Mucosa of rectum (tissue), 2 donors: Measurements from ENCODE around the gene MEGF9.
"Not testable (repeated sequence)": the region's sequence is repeated elsewhere in the genome, so short reads cannot be mapped to it uniquely, and the experiment has no call there.

Experiments used
- H3K27ac ChIP-seq, 2 donors: one replicate each; pipeline ENCODE4 v1.7.0; 2013; ENCODE audit warnings: inconsistent platforms in 2 of 2, low read depth in 2 of 2, low read length in 2 of 2
- H3K27me3 ChIP-seq, 2 donors: one replicate each; pipeline ENCODE4 v1.7.0; 2013; ENCODE audit warnings: low read length in 2 of 2; ENCODE audit not compliant: control insufficient read depth in 2 of 2, insufficient read depth in 2 of 2
- H3K36me3 ChIP-seq, 2 donors: one replicate each; pipeline ENCODE4 v1.7.0; 2013; ENCODE audit warnings: low read length in 2 of 2; ENCODE audit not compliant: control insufficient read depth in 2 of 2, insufficient read depth in 2 of 2
- H3K4me1 ChIP-seq, 2 donors: one replicate each; pipeline ENCODE4 v1.7.0; 2013; ENCODE audit warnings: low read length in 2 of 2, mild to moderate bottlenecking in 1 of 2; ENCODE audit not compliant: control insufficient read depth in 2 of 2, insufficient read depth in 2 of 2
- H3K4me3 ChIP-seq, 2 donors: one replicate each; pipeline ENCODE4 v1.7.0; 2013; ENCODE audit warnings: low read length in 2 of 2
- H3K9ac ChIP-seq, 2 donors: one replicate each; pipeline ENCODE4 v1.7.0; 2013; ENCODE audit warnings: low read length in 2 of 2, low read depth in 1 of 2, mild to moderate bottlenecking in 1 of 2
- H3K9me3 ChIP-seq, 2 donors: one replicate each; pipeline ENCODE4 v1.7.0; 2013; ENCODE audit warnings: low read length in 2 of 2; ENCODE audit not compliant: control insufficient read depth in 2 of 2
- donor health status: healthy.
- donor health status: Normal muscosa, but diverticular disease.

MEGF9 gene

DNA sequence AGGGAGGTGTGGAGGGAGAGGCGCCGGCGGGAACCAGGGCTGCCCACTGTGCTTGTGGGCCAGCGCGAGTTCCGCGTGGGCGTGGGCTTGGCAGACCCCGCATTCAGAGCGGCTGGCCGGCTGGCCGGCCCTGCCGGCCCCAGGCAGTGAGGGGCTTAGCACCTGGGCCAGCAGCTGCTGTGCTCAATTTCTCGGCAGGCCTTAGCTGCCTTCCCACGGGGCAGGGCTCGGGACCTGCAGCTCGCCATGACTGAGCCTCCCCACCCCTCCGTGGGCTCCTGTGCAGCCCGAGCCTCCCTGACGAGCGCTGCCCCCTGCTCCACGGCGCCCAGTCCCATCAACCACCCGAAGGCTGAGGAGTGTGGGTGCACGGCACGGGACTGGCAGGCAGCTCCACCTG lies 32.1 kb upstream of the MEGF9 start:
- H3K9me3 ChIP-seq, H3K27ac ChIP-seq, H3K9ac ChIP-seq, H3K4me3 ChIP-seq, H3K27me3 ChIP-seq, H3K4me1 ChIP-seq, H3K36me3 ChIP-seq: not testable (repeated sequence)

DNA sequence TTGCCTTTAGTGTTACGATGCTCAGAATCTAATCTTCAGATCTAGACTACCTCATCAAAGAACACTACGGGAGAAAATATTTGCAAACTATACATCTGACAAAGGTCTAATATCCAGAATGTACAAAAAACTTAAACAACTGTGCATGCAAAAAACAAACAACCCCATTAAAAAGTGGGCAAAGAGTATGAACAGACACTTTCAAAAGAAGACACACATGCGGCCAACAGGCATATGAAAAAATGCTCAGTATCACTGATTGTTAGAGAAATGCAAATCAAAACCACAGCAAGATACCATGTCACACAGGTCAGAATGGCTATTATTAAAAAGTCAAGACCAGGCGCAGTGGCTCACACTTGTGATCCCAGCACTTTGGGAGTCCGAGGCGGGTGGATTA lies 31.0 kb upstream of the MEGF9 start:
- H3K4me1 ChIP-seq, result no peaks in the 10 kb centered on the region
- H3K27ac ChIP-seq, result no peak overlapping the region
- no peaks in the 10 kb centered on the region for H3K36me3 ChIP-seq
- H3K9ac ChIP-seq, result no peak overlapping the region
- H3K9me3 ChIP-seq, result no peaks in the 10 kb centered on the region
- H3K4me3 ChIP-seq, result no peak overlapping the region
- H3K27me3 ChIP-seq, result no peaks in the 10 kb centered on the region

- Histone ChIP-seq H3K4me1 (no peaks in the 10 kb centered on the region), H3K27ac (no peak overlapping the region), H3K9me3 (no peaks in the 10 kb centered on the region), H3K36me3 (no peaks in the 10 kb centered on the region), H3K27me3 (no peaks in the 10 kb centered on the region), H3K4me3 (no peak overlapping the region), H3K9ac (no peak overlapping the region)
These were observed 28.7 kb upstream of the MEGF9 start for GRCh38 chr9:120742951-120743416.

GRCh38 chr9:120741701-120742100 lies 27.4 kb upstream of the MEGF9 start:
- no peaks in the 10 kb centered on the region for H3K36me3 ChIP-seq
- H3K27ac ChIP-seq, result no peak overlapping the region
- no peaks in the 10 kb centered on the region for H3K4me1 ChIP-seq
- H3K4me3 ChIP-seq, result no peak overlapping the region
- no peak overlapping the region for H3K9ac ChIP-seq
- no peaks in the 10 kb centered on the region for H3K9me3 ChIP-seq
- no peaks in the 10 kb centered on the region for H3K27me3 ChIP-seq

GRCh38 chr9:120741191-120741590 lies 26.9 kb upstream of the MEGF9 start:
- H3K27ac ChIP-seq, result no peak overlapping the region
- H3K36me3 ChIP-seq, result no peaks in the 10 kb centered on the region
- no peak overlapping the region for H3K4me3 ChIP-seq
- H3K9me3 ChIP-seq, result no peaks in the 10 kb centered on the region
- H3K4me1 ChIP-seq, result no peaks in the 10 kb centered on the region
- no peak overlapping the region for H3K9ac ChIP-seq
- H3K27me3 ChIP-seq, result no peaks in the 10 kb centered on the region

DNA sequence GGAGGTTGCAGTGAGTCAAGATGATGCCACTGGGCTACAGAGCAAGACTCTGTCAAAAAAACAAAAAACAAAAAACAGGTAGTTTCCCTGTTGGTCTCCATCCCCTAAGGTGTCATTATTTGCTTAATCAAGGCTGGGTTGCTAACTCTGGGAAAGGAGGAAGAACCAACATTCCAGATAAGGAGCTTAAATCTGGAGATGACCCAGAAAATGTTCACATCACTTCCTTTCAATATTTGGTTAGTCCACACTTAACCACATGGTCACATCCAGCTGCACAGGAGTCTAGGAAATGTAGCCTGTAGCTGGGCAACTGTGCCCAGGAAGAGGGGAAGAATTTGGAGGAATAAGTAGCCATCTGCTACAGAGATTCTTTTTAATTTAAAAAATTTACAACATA lies 25.9 kb upstream of the MEGF9 start:
- no peaks in the 10 kb centered on the region for H3K4me1 ChIP-seq
- no peaks in the 10 kb centered on the region for H3K36me3 ChIP-seq
- no peak overlapping the region for H3K4me3 ChIP-seq
- no peak overlapping the region for H3K9ac ChIP-seq
- no peaks in the 10 kb centered on the region for H3K9me3 ChIP-seq
- H3K27ac ChIP-seq, result no peak overlapping the region
- no peaks in the 10 kb centered on the region for H3K27me3 ChIP-seq

- H3K4me1 ChIP-seq, result no peaks in the 10 kb centered on the region
- H3K27me3 ChIP-seq, result no peaks in the 10 kb centered on the region
- H3K36me3 ChIP-seq, result no peaks in the 10 kb centered on the region
- H3K9ac ChIP-seq, result no peak overlapping the region
- no peak overlapping the region for H3K4me3 ChIP-seq
- no peak overlapping the region for H3K27ac ChIP-seq
- no peaks in the 10 kb centered on the region for H3K9me3 ChIP-seq
These were observed 23.3 kb upstream of the MEGF9 start for GRCh38 chr9:120737416-120738165.

- no peaks in the 10 kb centered on the region for H3K4me1 ChIP-seq
- no peak overlapping the region for H3K27ac ChIP-seq
- H3K9ac ChIP-seq, result no peak overlapping the region
- H3K36me3 ChIP-seq, result no peaks in the 10 kb centered on the region
- no peaks in the 10 kb centered on the region for H3K27me3 ChIP-seq
- no peak overlapping the region for H3K4me3 ChIP-seq
- no peaks in the 10 kb centered on the region for H3K9me3 ChIP-seq
These were observed 22.6 kb upstream of the MEGF9 start for GRCh38 chr9:120736881-120737280.

- Histone ChIP-seq H3K4me1 (no peaks in the 10 kb centered on the region), H3K9ac (no peak overlapping the region), H3K27me3 (no peaks in the 10 kb centered on the region), H3K9me3 (no peaks in the 10 kb centered on the region), H3K36me3 (no peaks in the 10 kb centered on the region), H3K4me3 (no peak overlapping the region), H3K27ac (no peak overlapping the region)
These were observed 21.3 kb upstream of the MEGF9 start for GRCh38 chr9:120735415-120736126.

DNA sequence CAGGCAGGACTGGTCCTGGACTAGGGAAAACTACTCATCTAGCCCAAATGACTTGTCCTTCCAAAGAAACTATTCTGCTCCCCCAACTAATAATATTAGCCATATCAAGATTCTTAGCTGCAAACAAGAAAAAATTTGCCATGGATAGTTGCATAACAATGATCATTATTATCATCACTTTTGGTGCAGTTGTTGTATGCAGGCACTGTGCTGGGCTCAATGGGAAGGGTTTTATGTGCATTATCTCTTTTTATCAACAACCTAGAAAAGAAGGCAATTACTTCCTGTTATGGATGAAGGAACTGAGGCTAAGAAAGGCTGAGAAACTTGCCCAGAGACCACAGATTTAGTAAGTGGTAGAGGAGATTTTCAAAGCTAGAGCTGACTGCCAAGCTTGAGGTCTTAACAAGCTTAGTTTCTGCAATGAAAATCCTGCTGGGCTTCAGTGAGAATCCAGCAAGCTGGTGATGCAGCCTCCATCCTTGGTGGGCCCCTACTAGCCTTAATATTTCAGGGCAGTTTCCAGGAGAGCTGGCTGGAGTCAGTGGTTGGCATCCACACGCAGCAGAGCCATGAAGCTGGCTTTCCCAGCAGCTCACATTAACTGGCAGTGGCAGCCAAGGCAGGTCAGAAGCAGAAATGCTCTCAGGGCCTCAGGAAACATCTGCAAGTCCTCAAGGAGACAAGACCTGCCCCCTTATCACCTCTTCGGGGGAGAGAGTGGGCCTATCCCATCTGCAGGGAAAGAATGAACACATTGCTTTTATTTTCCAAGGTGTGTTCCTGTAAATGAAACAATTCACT lies 20.5 kb upstream of the MEGF9 start:
- Histone ChIP-seq H3K4me1 (peaks cover 0 to under 1% of the 10 kb centered on the region in 2 donors), H3K9ac (no peak overlapping the region), H3K9me3 (no peaks in the 10 kb centered on the region), H3K36me3 (no peaks in the 10 kb centered on the region), H3K27ac (no peak overlapping the region), H3K4me3 (no peak overlapping the region), H3K27me3 (no peaks in the 10 kb centered on the region)
